HG03103 (cell line): ENCODE measurements around the gene MMP28.

Source experiments
- ATAC-seq: cut with Tn5 transposase; IDR thresholded peaks from one replicate; pipeline ENCODE4 v1.9.1; 2021; ENCODE audit warnings: low read depth; ENCODE audit not compliant: unreplicated experiment

Gene MMP28

DNA sequence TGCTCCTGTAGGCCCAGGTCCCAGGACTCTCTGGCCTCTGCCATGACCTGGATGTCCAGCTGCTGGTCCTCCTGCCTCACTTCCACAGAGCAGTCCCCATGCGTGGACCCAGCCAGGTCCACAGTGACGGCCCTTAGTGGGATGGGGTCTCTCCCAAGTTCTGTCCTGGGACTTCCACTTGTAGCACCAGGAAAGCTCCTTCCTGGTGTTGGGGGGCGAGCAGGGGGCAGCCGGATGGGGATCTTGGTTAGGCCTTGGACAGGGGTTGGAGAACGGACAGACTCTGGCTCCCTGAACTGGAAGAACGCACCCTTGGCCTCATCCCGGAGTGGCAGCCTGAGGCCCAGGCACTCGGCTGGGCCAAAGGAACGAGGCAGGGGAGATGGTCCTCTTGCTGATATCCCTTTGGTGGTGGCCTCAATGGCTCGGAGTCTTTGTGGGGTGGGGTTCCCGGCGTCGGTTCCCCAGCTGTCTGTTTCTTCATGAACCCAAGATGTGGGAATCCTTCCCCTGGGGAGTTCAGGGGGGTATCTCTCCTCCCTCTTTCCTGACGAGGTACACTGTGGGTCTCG is 49.6 kb downstream of the MMP28 start:
- no peak for ATAC-seq

GRCh38 chr17:35745246-35745645 is 50.2 kb downstream of the MMP28 start:
- no peak for ATAC-seq

DNA sequence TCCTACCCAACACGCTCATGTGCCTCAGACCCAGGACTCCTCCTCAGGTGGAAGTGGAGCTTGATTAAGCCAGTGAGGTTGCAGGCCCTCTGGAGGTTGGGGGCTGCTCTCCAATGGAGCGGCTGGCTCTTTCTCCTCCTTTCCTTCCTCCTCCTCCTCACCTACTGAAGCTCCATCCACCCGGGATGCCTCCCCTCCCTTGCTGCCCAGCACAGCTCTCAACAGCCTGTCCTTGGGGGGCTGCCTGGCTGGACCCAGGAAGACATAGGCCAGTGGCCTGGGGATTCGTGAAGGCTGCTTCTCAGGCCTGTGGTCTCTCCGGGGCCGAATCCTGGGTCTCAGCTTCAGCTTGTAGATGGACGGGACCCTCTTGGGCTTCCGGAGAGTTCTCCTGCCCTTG is 50.6 kb downstream of the MMP28 start:
- no peak for ATAC-seq

DNA sequence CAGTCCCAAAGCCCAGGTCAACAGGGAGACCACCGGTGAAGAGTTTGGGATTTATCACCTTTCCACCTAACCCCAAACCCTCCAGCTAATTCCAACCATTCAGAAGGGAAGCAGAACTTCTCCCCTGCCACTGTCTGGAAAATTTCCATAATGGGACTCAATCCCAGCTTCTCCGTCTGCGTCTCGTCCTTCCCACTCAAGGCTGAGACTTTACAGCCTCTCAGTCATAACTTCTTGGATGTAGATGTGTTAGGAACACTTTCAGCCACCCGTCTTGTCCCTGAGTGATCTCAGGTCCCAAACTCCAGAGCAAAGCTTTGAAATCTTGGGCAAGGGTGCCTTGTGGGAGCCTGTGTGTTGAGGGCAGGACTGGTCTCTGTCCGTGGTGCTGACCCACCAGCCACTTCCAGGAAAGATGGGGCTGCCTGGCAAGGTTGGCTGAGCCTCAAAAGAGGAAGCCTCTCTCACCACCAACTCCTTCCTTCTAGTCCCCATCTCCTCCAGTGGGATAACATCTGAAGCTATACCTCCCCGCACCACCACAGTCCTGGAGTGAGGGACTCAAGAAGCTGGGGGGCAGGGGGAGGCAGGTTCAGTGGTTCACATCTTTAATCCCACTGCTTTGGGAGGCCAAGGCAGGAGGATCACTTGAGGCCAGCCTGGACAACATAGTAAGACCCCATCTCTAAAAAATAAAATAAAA is 51.7 kb downstream of the MMP28 start:
- ATAC-seq = no peak

DNA sequence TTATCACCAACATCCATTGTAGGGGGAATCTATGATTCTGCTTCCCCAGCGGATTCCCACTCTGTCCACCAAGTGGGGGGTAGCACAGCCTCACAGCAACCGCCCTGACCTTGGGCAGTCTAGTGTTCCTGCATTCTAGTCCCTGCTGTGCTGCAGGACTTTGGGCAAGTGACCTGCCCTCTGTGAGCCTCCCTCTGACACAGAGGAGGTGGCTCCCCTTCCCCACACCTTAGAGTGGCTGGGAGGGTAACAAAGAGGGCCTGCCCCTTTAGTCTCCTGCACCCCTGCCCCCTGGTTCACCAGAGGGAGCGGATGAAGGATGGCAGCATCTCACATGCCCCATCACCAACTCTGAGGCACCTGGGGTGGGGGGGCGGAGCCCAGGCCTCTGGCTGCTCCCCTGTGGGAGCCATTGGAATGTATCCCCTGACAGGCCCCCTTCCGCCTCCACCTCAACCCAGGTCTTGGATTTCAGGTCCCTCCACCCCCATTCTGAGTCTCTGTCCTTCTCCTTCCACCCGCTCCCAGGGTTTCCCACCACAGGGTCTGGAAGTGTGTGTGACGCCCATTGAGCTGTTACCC is 52.5 kb downstream of the MMP28 start:
- ATAC-seq = no peak

DNA sequence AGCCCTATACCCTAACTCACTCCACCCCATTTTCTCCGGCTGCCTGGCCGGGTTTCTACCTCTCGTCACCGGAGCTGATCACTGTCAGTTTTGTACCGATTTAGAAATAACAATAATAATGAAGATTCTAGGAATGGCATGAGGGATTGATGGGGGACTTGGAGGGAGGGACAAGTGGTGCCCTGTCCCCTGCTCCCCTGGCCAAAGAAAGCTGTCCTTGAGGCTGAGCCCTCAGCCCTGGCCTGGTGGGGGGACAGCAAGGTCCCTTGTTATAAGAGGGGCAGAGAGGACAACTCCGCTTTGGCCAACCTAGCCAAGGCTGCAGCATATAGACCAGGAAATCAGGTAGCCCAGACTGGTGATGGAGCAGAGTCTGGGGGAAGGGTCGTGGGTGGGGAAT is 52.9 kb downstream of the MMP28 start:
- no peak for ATAC-seq

GRCh38 chr17:35740997-35741931 is 54.2 kb downstream of the MMP28 start:
- ATAC-seq = no peak

- ATAC-seq = no peak
These were observed 55.2 kb downstream of the MMP28 start for GRCh38 chr17:35740216-35740615.

DNA sequence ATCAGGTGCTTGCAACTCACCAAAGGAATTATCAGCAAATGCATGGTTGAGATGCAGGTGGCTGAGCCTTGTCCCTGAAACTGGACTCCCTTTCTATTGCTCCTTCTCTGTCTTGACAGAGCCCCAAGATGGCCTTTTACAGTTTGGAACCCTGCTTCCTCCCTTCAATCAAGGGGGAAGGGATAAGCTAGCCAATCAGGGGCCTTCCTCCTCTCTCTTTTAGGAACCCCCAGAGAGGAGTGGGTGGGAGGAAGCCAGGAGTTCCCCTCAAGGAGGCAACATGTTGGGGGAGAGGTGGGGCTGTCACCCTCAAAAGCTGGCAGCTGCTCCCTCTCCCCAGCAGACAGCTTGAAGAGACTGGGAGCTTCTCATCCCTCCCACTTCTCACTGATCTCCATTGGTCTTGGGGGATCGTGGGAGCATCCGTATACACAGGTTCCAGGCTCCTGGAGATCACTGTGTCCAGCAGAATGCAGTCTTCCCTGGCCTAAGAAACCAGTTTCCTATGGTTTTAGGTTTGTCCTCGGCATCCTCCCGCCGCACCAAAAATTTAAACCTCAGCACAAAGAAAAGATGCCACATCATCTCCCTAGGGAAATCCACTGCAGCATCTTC is 56.8 kb downstream of the MMP28 start:
- no peak for ATAC-seq

- no peak for ATAC-seq
These were observed 59.2 kb downstream of the MMP28 start for GRCh38 chr17:35736236-35736635.

- ATAC-seq = no peak
These were observed 60.2 kb downstream of the MMP28 start for GRCh38 chr17:35735036-35735805.

DNA sequence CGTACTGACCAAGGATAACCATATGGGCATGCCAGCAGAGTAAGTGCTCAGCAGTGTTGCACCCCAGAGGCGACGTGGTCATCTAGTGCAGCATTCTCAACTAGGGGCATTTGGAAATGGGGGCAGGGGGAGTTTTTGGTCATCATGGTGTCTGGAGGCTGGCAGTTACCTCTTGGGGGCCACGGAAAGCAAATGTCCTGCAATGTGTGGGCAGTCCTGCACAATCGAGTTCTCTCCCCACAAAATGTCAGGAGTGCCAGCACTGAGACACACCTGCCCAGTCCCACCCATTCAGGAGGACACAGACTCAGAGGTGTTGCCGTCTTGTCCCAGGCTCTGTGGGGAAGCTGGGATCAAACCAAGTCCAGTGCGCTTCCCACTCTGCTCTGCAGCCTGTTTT is 61.0 kb downstream of the MMP28 start:
- ATAC-seq = no peak

DNA sequence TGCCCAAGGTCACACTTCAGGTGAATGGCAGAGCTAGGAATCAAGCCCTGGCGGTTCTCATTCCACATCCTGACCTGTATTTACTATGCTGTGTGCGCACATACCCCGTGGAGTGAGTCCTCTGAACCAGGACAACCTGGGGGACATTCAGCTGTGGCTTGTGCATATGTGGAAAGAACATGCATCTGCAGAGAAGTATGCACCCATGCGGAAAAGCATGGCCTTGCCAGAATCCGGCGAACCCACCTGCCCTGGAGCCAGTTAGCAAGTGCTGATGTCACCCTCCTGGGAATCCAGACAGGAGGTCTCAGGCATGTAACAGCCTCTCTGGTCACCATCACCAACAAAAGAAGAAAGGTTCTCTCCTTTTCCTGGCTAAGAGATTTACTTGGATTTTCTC is 62.1 kb downstream of the MMP28 start:
- no peak for ATAC-seq

GRCh38 chr17:35732806-35733136 is 62.7 kb downstream of the MMP28 start:
- no peak for ATAC-seq

- ATAC-seq = no peak
These were observed 63.3 kb downstream of the MMP28 start for GRCh38 chr17:35731917-35732805.

DNA sequence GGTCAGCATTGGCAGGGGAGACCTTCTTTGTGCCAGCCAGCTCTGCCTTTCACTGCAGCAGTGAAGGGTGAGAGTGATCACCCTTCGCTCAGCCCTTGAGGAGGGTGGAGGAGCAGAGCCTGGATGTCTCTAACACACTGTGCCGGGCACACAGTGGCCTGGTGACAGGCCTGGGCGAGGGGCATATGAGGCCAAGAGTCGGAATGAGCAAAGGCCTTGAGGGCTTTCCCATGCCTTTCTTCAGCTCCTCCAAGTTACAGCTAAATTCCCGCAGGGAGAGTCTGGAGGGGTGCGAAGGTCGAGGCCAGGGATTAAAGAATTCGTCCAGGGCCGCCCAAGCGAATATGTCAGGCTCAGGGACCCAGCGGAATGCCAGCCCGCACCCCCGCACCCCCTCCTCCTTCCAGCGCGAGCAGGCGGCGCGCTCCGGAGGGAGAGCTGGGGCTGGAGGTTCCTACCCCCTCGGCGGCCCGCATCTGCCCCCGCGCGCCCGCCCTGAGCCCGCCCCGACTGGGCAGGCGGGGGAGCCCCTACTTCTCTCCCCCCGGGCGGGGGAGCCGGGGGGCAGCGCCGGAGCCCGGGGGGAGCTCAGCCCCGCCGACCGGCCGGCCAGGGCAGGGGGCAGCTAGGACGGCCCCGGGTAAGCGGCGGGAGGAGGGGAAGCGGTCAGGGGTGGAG is 64.1 kb downstream of the MMP28 start, which contains the start of gene RASL10B:
Gene RASL10B (plus strand): TSS at position 401 of the 678 bp plus-strand sequence. CDS start 3,546 bp downstream, outside the sequence.
- no peak for ATAC-seq

DNA sequence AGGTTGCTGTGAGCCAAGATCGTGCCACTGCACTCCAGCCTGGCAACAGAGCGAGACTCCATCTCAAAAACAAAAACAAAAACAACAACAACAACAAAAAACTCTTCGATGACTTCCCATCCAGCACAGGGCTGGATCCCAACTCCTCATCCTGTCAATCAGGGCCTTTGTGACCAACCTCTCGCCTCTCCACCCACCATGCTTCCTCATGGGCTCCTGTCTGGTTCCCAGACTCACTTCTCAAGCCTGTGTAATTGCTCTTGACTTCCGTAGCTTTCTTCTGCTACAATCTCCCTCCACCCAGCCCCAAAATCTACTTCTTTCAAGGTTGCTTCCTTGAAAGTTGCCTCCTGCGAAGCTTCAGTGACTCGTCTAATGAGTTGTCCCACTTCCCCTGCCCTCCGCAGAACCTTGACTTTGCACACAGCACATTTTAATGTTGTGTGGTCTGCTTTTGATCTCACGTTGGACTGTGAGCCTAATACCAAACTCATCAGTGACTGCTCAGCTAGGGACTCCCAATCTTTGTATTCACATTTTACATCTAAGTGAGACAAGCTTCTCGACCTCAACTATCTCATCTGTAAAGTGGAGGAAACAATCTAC is 64.9 kb downstream of the MMP28 start:
- no peak for ATAC-seq

GRCh38 chr17:35729405-35729833 is 66.0 kb downstream of the MMP28 start:
- ATAC-seq = no peak
